ENCODE measurements around the gene RCAN1.

DNA sequence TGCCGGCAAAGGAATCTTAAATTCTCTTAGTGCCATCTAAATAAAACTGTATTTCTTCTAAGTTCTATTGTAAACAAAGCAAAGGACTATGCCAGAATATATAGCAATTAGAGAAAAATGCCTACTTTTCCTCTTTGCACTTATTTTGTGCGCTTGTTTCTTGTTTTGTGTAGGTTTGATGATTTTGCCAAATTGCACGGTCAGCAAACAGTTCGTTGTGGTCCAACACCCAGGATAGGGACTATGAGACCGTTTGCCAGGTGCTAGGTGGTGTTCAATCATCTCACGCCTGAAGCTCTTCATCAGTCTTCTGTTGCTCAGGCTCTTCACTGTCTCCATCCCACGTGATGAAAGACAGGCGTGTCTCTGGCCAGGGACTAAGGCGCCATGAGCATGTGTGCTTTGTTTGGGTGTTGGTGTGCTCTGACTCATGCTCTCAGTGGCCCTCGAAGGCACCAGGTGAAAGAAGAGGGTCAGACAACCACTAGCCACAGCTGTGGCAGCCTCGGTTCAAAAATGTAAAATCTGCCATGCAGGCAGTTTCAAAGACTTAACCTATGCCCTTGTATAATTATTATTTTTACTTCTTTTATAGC, 66.0 kb downstream of the RCAN1 start:
- TF ChIP-seq GABPA (IDR thresholded peaks at IDR 0.05 in 1 of 2, conservative IDR thresholded peaks at IDR 0.05 in 1 of 2) (no peak), RAD21 (IDR thresholded peaks at IDR 0.05) (no peak), RXRA (IDR thresholded peaks at IDR 0.05) (no peak)
- TF ChIP-seq, protein P1, sequence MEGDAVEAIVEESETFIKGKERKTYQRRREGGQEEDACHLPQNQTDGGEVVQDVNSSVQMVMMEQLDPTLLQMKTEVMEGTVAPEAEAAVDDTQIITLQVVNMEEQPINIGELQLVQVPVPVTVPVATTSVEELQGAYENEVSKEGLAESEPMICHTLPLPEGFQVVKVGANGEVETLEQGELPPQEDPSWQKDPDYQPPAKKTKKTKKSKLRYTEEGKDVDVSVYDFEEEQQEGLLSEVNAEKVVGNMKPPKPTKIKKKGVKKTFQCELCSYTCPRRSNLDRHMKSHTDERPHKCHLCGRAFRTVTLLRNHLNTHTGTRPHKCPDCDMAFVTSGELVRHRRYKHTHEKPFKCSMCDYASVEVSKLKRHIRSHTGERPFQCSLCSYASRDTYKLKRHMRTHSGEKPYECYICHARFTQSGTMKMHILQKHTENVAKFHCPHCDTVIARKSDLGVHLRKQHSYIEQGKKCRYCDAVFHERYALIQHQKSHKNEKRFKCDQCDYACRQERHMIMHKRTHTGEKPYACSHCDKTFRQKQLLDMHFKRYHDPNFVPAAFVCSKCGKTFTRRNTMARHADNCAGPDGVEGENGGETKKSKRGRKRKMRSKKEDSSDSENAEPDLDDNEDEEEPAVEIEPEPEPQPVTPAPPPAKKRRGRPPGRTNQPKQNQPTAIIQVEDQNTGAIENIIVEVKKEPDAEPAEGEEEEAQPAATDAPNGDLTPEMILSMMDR (IDR thresholded peaks at IDR 0.05; ENCODE audit: low read depth, low read length, missing input control): no peak

Data from liver (tissue), 3 donors.